ENCODE measurements around the gene PGF.

DNA sequence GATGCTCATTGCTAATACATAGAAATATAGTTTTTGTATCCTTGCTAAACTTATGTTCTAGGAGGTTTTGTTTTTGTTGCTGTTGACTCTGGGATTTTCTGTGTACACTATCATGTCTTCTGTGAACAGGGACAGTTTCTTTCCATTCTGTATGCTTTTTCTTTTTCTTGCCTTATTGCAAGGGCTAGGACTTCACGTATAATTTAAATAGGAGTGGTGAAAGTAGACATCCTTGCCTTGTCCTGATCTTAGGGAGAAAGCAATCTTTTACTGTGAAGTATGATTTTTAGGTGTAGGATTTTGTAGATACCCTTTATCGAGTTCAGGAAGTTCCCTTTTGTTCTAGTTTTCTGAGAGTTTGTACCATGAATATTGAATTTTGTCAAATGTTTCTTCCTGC is 45.9 kb upstream of the PGF start:
- TF ChIP-seq, protein P1, sequence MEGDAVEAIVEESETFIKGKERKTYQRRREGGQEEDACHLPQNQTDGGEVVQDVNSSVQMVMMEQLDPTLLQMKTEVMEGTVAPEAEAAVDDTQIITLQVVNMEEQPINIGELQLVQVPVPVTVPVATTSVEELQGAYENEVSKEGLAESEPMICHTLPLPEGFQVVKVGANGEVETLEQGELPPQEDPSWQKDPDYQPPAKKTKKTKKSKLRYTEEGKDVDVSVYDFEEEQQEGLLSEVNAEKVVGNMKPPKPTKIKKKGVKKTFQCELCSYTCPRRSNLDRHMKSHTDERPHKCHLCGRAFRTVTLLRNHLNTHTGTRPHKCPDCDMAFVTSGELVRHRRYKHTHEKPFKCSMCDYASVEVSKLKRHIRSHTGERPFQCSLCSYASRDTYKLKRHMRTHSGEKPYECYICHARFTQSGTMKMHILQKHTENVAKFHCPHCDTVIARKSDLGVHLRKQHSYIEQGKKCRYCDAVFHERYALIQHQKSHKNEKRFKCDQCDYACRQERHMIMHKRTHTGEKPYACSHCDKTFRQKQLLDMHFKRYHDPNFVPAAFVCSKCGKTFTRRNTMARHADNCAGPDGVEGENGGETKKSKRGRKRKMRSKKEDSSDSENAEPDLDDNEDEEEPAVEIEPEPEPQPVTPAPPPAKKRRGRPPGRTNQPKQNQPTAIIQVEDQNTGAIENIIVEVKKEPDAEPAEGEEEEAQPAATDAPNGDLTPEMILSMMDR (optimal IDR thresholded peaks at IDR 0.05 in 1 of 3, IDR thresholded peaks at IDR 0.05 in 1 of 3, conservative IDR thresholded peaks at IDR 0.05 in 1 of 3; ENCODE audit: extremely low read depth in 1 of 3, insufficient read depth in 2 of 3, low read length in 3 of 3): no peak
- no peak for TF ChIP-seq EZH2 (IDR thresholded peaks at IDR 0.05; ENCODE audit: low read length)

Measured in keratinocyte (primary cell).